ENCODE data around the gene PKD1. TPM values are rescaled to one million over a fixed set of nuclear protein-coding genes. Genes with fewer than 3 reads are reported as not detected.
A peak's percentile ranks its signal among the peaks of the same experiment; 100 is the strongest.

Gene PKD1
- total and polyA plus RNA-seq, 2 of the 13 experiments (the other 11 are each of a cell fraction or from before 2014, with no cell fraction given): 22.1 to 23.0 TPM

DNA sequence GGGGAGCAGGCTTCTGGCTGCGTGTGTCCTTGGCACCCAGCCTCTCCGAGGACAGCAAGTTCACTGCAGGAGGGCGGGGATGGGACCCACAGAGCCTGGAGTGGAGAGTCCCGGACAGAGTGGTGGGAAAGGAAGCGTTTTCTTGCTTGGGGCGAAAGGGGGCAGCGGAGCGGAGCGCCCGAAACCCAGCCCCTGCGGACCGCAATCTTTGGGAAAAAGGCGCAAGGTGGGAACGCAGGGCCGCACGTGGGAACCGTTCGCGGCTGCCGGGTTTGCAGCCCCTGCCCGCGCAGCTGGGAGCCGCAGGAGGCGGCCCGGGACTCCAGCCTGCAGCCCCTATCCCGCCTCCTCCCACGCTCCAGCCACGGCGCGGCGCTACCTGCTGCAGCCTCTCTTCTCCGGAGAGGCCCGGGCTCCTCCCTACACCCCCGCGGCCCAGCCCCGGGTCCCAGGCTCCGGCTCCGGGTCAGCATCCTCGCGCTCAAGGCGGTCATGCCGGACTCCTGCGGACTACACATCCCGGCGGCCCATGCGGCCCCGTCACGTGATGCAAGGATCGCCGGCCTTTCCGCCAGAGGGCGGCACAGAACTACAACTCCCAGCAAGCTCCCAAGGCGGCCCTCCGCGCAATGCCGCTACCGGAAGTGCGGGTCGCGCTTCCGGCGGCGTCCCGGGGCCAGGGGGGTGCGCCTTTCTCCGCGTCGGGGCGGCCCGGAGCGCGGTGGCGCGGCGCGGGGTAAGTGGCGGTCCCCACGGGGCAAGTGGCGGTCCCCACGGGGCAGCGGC is 88.2 kb downstream of the PKD1 start, which contains the start of the genes NTHL1 and TSC2 (continued):
- TF ChIP-seq, protein P1, sequence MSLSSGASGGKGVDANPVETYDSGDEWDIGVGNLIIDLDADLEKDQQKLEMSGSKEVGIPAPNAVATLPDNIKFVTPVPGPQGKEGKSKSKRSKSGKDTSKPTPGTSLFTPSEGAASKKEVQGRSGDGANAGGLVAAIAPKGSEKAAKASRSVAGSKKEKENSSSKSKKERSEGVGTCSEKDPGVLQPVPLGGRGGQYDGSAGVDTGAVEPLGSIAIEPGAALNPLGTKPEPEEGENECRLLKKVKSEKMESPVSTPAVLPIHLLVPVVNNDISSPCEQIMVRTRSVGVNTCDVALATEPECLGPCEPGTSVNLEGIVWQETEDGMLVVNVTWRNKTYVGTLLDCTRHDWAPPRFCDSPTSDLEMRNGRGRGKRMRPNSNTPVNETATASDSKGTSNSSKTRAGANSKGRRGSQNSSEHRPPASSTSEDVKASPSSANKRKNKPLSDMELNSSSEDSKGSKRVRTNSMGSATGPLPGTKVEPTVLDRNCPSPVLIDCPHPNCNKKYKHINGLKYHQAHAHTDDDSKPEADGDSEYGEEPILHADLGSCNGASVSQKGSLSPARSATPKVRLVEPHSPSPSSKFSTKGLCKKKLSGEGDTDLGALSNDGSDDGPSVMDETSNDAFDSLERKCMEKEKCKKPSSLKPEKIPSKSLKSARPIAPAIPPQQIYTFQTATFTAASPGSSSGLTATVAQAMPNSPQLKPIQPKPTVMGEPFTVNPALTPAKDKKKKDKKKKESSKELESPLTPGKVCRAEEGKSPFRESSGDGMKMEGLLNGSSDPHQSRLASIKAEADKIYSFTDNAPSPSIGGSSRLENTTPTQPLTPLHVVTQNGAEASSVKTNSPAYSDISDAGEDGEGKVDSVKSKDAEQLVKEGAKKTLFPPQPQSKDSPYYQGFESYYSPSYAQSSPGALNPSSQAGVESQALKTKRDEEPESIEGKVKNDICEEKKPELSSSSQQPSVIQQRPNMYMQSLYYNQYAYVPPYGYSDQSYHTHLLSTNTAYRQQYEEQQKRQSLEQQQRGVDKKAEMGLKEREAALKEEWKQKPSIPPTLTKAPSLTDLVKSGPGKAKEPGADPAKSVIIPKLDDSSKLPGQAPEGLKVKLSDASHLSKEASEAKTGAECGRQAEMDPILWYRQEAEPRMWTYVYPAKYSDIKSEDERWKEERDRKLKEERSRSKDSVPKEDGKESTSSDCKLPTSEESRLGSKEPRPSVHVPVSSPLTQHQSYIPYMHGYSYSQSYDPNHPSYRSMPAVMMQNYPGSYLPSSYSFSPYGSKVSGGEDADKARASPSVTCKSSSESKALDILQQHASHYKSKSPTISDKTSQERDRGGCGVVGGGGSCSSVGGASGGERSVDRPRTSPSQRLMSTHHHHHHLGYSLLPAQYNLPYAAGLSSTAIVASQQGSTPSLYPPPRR (CRISPR knock-in tag; IDR thresholded peaks at IDR 0.05; ENCODE audit: borderline replicate concordance): peak; percentile 61
- TF ChIP-seq ETV5 (CRISPR knock-in tag; IDR thresholded peaks at IDR 0.05; ENCODE audit: borderline replicate concordance): peak; percentile 81
- peak; percentile 85 for TF ChIP-seq TARDBP (CRISPR knock-in tag; IDR thresholded peaks at IDR 0.05)
- TF ChIP-seq, protein P2, sequence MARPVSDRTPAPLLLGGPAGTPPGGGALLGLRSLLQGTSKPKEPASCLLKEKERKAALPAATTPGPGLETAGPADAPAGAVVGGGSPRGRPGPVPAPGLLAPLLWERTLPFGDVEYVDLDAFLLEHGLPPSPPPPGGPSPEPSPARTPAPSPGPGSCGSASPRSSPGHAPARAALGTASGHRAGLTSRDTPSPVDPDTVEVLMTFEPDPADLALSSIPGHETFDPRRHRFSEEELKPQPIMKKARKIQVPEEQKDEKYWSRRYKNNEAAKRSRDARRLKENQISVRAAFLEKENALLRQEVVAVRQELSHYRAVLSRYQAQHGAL (CRISPR knock-in tag; IDR thresholded peaks at IDR 0.05; ENCODE audit: not compliant biosample characterization): no peak
- peak; percentile 52 for TF ChIP-seq TEAD3 (CRISPR knock-in tag; optimal IDR thresholded peaks at IDR 0.05; ENCODE audit: borderline replicate concordance)
- TF ChIP-seq RXRB (CRISPR knock-in tag; IDR thresholded peaks at IDR 0.05; ENCODE audit: borderline replicate concordance): peak; percentile 62; the same call in 1 of the 2 replicates
- TF ChIP-seq ZNF20 (CRISPR knock-in tag; IDR thresholded peaks at IDR 0.05): no peak
- TF ChIP-seq MED1 (CRISPR knock-in tag; IDR thresholded peaks at IDR 0.05): peak; percentile 43; the same call in 1 of the 2 replicates
- peak; percentile 81 for TF ChIP-seq ZNF136 (CRISPR knock-in tag; IDR thresholded peaks at IDR 0.05; ENCODE audit: low read depth)
- peak; percentile 66 for TF ChIP-seq SP2 (CRISPR knock-in tag; IDR thresholded peaks at IDR 0.05)
- TF ChIP-seq ELF4 (CRISPR knock-in tag; IDR thresholded peaks at IDR 0.05; ENCODE audit: borderline replicate concordance): no peak; the same call in 1 of the 2 replicates
- no peak for TF ChIP-seq ZNF33B (CRISPR knock-in tag; IDR thresholded peaks at IDR 0.05)
- no peak for TF ChIP-seq ADNP (CRISPR knock-in tag; IDR thresholded peaks at IDR 0.05)
- no peak; the same call in 1 of the 2 replicates for TF ChIP-seq AKAP8 (CRISPR knock-in tag; IDR thresholded peaks at IDR 0.05)
- no peak; the same call in 1 of the 2 replicates for TF ChIP-seq ZNF761 (CRISPR knock-in tag; conservative IDR thresholded peaks at IDR 0.05)
- no peak for TF ChIP-seq ZNF772 (CRISPR knock-in tag; IDR thresholded peaks at IDR 0.05)
- TF ChIP-seq, protein P3, sequence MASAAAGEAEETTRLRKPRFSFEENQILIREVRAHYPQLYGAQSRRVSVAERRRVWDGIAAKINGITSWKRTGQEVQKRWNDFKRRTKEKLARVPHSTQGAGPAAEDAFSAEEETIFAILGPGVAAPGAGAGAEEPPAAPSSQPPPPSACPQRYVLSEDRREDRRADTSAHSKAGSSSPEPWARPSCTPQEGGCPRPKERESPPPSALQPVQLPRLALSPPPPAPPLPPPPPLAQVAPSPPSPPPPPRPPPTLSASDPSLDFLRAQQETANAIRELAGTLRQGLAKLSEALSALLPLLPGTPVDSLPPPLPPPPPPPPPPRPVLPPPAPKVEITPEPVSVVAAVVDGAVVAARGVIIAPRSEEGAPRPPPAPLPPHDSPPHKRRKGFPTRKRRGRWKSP (CRISPR knock-in tag; IDR thresholded peaks at IDR 0.05): 0 out of 2 replicates have a peak, but pooled peaks have one; percentile 29
- TF ChIP-seq PRDM4 (CRISPR knock-in tag; IDR thresholded peaks at IDR 0.05; ENCODE audit: borderline replicate concordance): no peak
